CD14-positive monocyte (primary cell): Measurements from ENCODE around the gene NOTCH1. TPM values are rescaled to one million over a fixed set of nuclear protein-coding genes. Genes with fewer than 3 reads are reported as not detected.
A peak's percentile ranks its signal among the peaks of the same experiment; 100 is the strongest.

ENCODE experiments used
- DNase-seq, 3 donors: peaks; one replicate each; pipeline ENCODE4 v3.0.0-alpha.2; 2011 to 2022
- H2AFZ ChIP-seq: 2 replicates; pipeline ENCODE4 v1.6.0; 2012; ENCODE audit warnings: mild to moderate bottlenecking, low read depth, low read length, inconsistent platforms; ENCODE audit not compliant: insufficient read depth, poor library complexity, severe bottlenecking
- H3K27ac ChIP-seq, 2 donors: 1 replicate in 1 of 2; 2 replicates in 1 of 2; pipeline ENCODE4 v1.5.1; 2012 to 2013; ENCODE audit warnings: low read length in 2 of 2, control low read depth in 1 of 2, inconsistent platforms in 1 of 2, low read depth in 1 of 2, mild to moderate bottlenecking in 1 of 2
- H3K27me3 ChIP-seq, 2 donors: one replicate each; pipeline versions ENCODE4 v1.6.0 to v1.6.1; 2011 to 2013; ENCODE audit warnings: low read length in 2 of 2; ENCODE audit not compliant: control insufficient read depth in 2 of 2, insufficient read depth in 2 of 2
- H3K36me3 ChIP-seq, 2 donors: replicated peaks in 1 of 2; 1 replicate in 1 of 2; 2 replicates in 1 of 2; pipeline versions ENCODE4 v1.5.1 to v1.6.1; 2012 to 2013; ENCODE audit warnings: low read length in 2 of 2, control low read depth in 1 of 2, inconsistent platforms in 1 of 2, mild to moderate bottlenecking in 1 of 2; ENCODE audit not compliant: insufficient read depth in 2 of 2, control insufficient read depth in 1 of 2
- H3K4me1 ChIP-seq, 2 donors: 1 replicate in 1 of 2; 2 replicates in 1 of 2; pipeline versions ENCODE4 v1.5.1 to v1.6.1; 2012 to 2013; ENCODE audit warnings: low read length in 2 of 2, control low read depth in 1 of 2, inconsistent platforms in 1 of 2, mild to moderate bottlenecking in 1 of 2, moderate library complexity in 1 of 2; ENCODE audit not compliant: insufficient read depth in 2 of 2, control insufficient read depth in 1 of 2
- H3K4me2 ChIP-seq: replicated peaks from 2 replicates; pipeline ENCODE3; 2012; ENCODE audit warnings: low read length, moderate library complexity, mild to moderate bottlenecking; ENCODE audit not compliant: poor library complexity, severe bottlenecking; ENCODE audit errors: extremely low read depth
- H3K4me3 ChIP-seq, 3 experiments: fragments of 200-600 bp in 1 of 3; sonication (generic) in 1 of 3; replicated peaks in 1 of 3; 1 replicate in 2 of 3; 2 replicates in 1 of 3; pipeline ENCODE4 v1.5.1; 2011 to 2013; ENCODE audit warnings: low read length in 3 of 3, mild to moderate bottlenecking in 3 of 3, control low read depth in 2 of 3, low read depth in 2 of 3, inconsistent platforms in 1 of 3, moderate library complexity in 1 of 3
- H3K79me2 ChIP-seq: 2 replicates; pipeline ENCODE4 v1.6.0; 2012; ENCODE audit warnings: mild to moderate bottlenecking, control low read depth, inconsistent platforms, low read length, moderate library complexity; ENCODE audit not compliant: insufficient read depth
- H3K9ac ChIP-seq: 2 replicates; pipeline ENCODE4 v1.6.0; 2017; ENCODE audit warnings: low read length, mild to moderate bottlenecking; ENCODE audit not compliant: insufficient read depth, poor library complexity, severe bottlenecking
- H3K9me3 ChIP-seq, 2 donors: replicated peaks in 1 of 2; 1 replicate in 1 of 2; 2 replicates in 1 of 2; pipeline versions ENCODE4 v1.5.1 to v1.6.1; 2012 to 2013; ENCODE audit warnings: low read length in 2 of 2, control low read depth in 1 of 2; ENCODE audit not compliant: control insufficient read depth in 1 of 2, insufficient read depth in 1 of 2
- H4K20me1 ChIP-seq: 2 replicates; pipeline ENCODE4 v1.6.0; 2012; ENCODE audit warnings: mild to moderate bottlenecking, low read length, control low read depth, moderate library complexity; ENCODE audit not compliant: insufficient read depth
- H3K27ac Mint-ChIP-seq, 7 donors: one replicate each; pipeline ENCODE4 v1.8.0; 2020; ENCODE audit warnings: mild to moderate bottlenecking in 7 of 7, mixed read lengths in 7 of 7, moderate library complexity in 6 of 7, inconsistent platforms in 2 of 7
- H3K27me3 Mint-ChIP-seq, 3 donors: one replicate each; pipeline ENCODE4 v1.8.0; 2021 to 2022; ENCODE audit warnings: low read depth in 3 of 3, mild to moderate bottlenecking in 3 of 3, mixed read lengths in 3 of 3, moderate library complexity in 3 of 3, inconsistent platforms in 1 of 3
- H3K36me3 Mint-ChIP-seq, 2 donors: one replicate each; pipeline ENCODE4 v1.8.0; 2020; ENCODE audit warnings: mixed read lengths in 2 of 2, inconsistent platforms in 1 of 2, mild to moderate bottlenecking in 1 of 2
- H3K4me1 Mint-ChIP-seq: one replicate; pipeline ENCODE4 v1.8.0; 2020; ENCODE audit warnings: mild to moderate bottlenecking, mixed read lengths
- H3K4me3 Mint-ChIP-seq, 2 donors: one replicate each; pipeline ENCODE4 v1.8.0; 2020; ENCODE audit warnings: mild to moderate bottlenecking in 2 of 2, mixed read lengths in 2 of 2, moderate library complexity in 1 of 2
- H3K9me3 Mint-ChIP-seq, 7 donors: one replicate each; pipeline ENCODE4 v1.8.0; 2020 to 2022; ENCODE audit warnings: mixed read lengths in 7 of 7, mild to moderate bottlenecking in 6 of 7, moderate library complexity in 6 of 7, inconsistent platforms in 2 of 7
- CTCF ChIP-seq: fragments of 200-600 bp; IDR thresholded peaks from one replicate; pipeline ENCODE4 v1.8.0; 2022; ENCODE audit warnings: antibody characterized with exemption, mild to moderate bottlenecking
- WGBS: methylation state at CpG from one replicate; pipeline ENCODE4 v1.1.5; 2013; ENCODE audit warnings: missing lambda C conversion rate; ENCODE audit not compliant: insufficient coverage; 5-methylcytosine and 5-hydroxymethylcytosine counted together
- intact Hi-C, 2 donors: fragments of 100-400 bp; cut with micrococcal nuclease; formaldehyde crosslinking; loops; one replicate each; pipeline versions ENCODE4 v1.15.0 to v1.15.1; 2023
- polyA plus RNA-seq, 3 donors: library from polyadenylated mRNA; depleted of rRNA in 1 of 3; unstranded in 2 of 3; stranded (reverse) in 1 of 3; fragments of 300-500 nt in 2 of 3; fragments of >200 nt in 1 of 3; fragmentation: Illumina TruSeq in 2 of 3; gene quantifications; 1 replicate in 2 of 3; 2 replicates in 1 of 3; pipeline ENCODE4 v1.2.3, GENCODE V29; 2012 to 2021

The NOTCH1 gene
- polyA plus RNA-seq, 3 donors: 1.4 to 33.0 (median 2.2) TPM

DNA sequence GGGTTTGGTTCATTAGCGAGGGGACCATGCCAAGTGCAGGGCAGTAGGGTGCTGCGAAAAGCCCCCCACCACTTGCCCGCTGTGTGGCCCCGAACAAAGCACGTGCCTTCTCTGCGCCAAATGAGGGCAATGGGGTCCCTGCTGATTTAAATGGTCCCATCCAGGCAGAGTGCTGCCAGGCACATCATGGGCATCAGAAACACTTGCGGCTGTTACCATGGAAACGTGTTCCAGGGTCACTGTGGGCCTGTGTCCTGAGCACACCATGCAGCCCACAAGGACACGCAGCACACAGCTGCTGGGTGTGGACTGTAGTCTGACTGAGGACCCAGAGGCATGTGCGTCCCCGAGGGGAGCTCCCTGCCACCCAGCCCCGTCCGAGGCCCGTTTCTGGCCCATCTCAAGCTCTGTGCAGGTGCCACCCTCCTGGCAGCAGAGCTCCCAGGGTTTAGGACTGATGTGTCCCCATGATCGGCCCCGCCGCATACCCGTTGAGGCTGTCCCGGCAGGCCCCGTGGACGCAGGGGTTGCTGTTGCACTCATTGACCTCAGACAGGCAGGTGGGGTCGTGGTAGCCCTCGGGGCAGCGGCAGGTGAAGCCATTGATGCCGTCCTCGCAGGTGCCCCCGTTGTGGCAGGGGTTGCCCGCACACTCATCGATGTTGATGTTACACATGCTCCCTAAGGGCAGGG lies 31.7 kb downstream of the NOTCH1 start:
- no peak overlapping the region for H3K4me3 Mint-ChIP-seq
- H3K36me3 ChIP-seq: peaks cover 98 to 100% of the 10 kb centered on the region in 2 donors
- peaks cover 92% of the 10 kb centered on the region for H4K20me1 ChIP-seq
- no peaks in the 10 kb centered on the region for H3K4me1 ChIP-seq
- intact Hi-C loops: no loop called here
- H3K4me1 Mint-ChIP-seq: no peaks in the 10 kb centered on the region
- H3K4me2 ChIP-seq: no peak overlapping the region
- DNase-seq: no peak
- H3K27ac Mint-ChIP-seq: no peak overlapping the region
- H3K4me3 ChIP-seq: no peak overlapping the region
- peaks cover 63 to 94% of the 10 kb centered on the region in 2 donors for H3K36me3 Mint-ChIP-seq
- no peak overlapping the region for H3K9ac ChIP-seq
- no peaks in the 10 kb centered on the region for H3K27me3 ChIP-seq
- H3K27me3 Mint-ChIP-seq: peaks cover 0 to 5% (median 2%) of the 10 kb centered on the region in 3 donors
- no peaks in the 10 kb centered on the region for H3K79me2 ChIP-seq
- H3K27ac ChIP-seq: no peak overlapping the region
- no peak overlapping the region for H2AFZ ChIP-seq
- no peaks in the 10 kb centered on the region for H3K9me3 ChIP-seq
- WGBS: 93% methylated on average over 29 of the region's 29 CpGs
- no peak for TF ChIP-seq CTCF
- H3K9me3 Mint-ChIP-seq: no peaks in the 10 kb centered on the region

- Mint-ChIP-seq H3K36me3 (peaks cover 60 to 91% of the 10 kb centered on the region in 2 donors), H3K4me3 (peak overlapping the region in 1 of 2 donors; percentile 16), H3K27me3 (peaks cover 0 to 5% (median 2%) of the 10 kb centered on the region in 3 donors), H3K9me3 (no peaks in the 10 kb centered on the region), H3K4me1 (no peaks in the 10 kb centered on the region), H3K27ac (no peak overlapping the region)
- no peak overlapping the region for H3K4me2 ChIP-seq
- no peaks in the 10 kb centered on the region for H3K79me2 ChIP-seq
- no peaks in the 10 kb centered on the region for H3K9me3 ChIP-seq
- no peak overlapping the region for H3K4me3 ChIP-seq
- peaks cover 98 to 100% of the 10 kb centered on the region in 2 donors for H3K36me3 ChIP-seq
- H4K20me1 ChIP-seq: peaks cover 98% of the 10 kb centered on the region
- no peaks in the 10 kb centered on the region for H3K27me3 ChIP-seq
- H3K27ac ChIP-seq: no peak overlapping the region
- intact Hi-C loops: no loop called here
- no peak for TF ChIP-seq CTCF
- 98% methylated on average over 16 of the region's 16 CpGs for WGBS
- H3K4me1 ChIP-seq: no peaks in the 10 kb centered on the region
- H2AFZ ChIP-seq: no peak overlapping the region
- DNase-seq: no peak
- no peak overlapping the region for H3K9ac ChIP-seq
These were observed 32.7 kb downstream of the NOTCH1 start for GRCh38 chr9:136513191-136513590.
